Heart right ventricle (tissue), 16 donors: Measurements from ENCODE around the gene EPHA5. TPM values are rescaled to one million over a fixed set of nuclear protein-coding genes. Genes with fewer than 3 reads are reported as not detected.

Source experiments
- ATAC-seq, 8 donors: fragments of 200-7000 bp; cut with Tn5 transposase; one replicate each; pipeline ENCODE4 v1.9.1; 2020; ENCODE audit warnings: mild to moderate bottlenecking in 8 of 8, moderate library complexity in 8 of 8, moderate number of reproducible peaks in 1 of 8
- DNase-seq, 2 donors: peaks; one replicate each; pipeline ENCODE4 v3.0.0-alpha.2; 2020
- H3K27ac ChIP-seq, 10 donors: fragments of 200-600 bp; sonication (generic) in 2 of 10; one replicate each; pipeline versions ENCODE4 v1.5.0 to v1.8.0; 2020 to 2022; ENCODE audit warnings: mild to moderate bottlenecking in 3 of 10
- H3K27me3 ChIP-seq, 7 donors: fragments of 200-600 bp; one replicate each; pipeline ENCODE4 v1.8.0; 2021 to 2022; ENCODE audit warnings: mild to moderate bottlenecking in 2 of 7
- H3K36me3 ChIP-seq, 9 donors: fragments of 200-600 bp; sonication (generic) in 1 of 9; one replicate each; pipeline versions ENCODE4 v1.5.0 to v1.8.0; 2020 to 2022; ENCODE audit warnings: mild to moderate bottlenecking in 2 of 9
- H3K4me1 ChIP-seq, 9 donors: fragments of 200-600 bp; sonication (generic) in 1 of 9; one replicate each; pipeline versions ENCODE4 v1.5.0 to v1.8.0; 2020 to 2022; ENCODE audit warnings: mild to moderate bottlenecking in 4 of 9
- H3K4me3 ChIP-seq, 10 donors: fragments of 200-600 bp; sonication (generic) in 2 of 10; one replicate each; pipeline versions ENCODE4 v1.5.0 to v1.8.0; 2020 to 2022; ENCODE audit warnings: mild to moderate bottlenecking in 7 of 10, moderate library complexity in 2 of 10
- H3K9me3 ChIP-seq, 11 donors: fragments of 200-600 bp in 10 of 11; sonication (generic) in 2 of 11; one replicate each; pipeline versions ENCODE4 v1.5.0 to v1.8.0; 2013 to 2022; ENCODE audit warnings: mild to moderate bottlenecking in 2 of 11, control low read depth in 1 of 11, moderate library complexity in 1 of 11
- CTCF ChIP-seq, 9 donors: fragments of 200-600 bp; sonication (generic) in 2 of 9; IDR thresholded peaks; one replicate each; pipeline versions ENCODE4 v1.5.0 to v1.8.0; 2021 to 2022; ENCODE audit warnings: antibody characterized with exemption in 9 of 9, mild to moderate bottlenecking in 5 of 9, moderate library complexity in 1 of 9
- WGBS, 2 donors: extraction: QIAGEN DNeasy Blood & Tissue Kit; methylation state at CpG; one replicate each; pipeline ENCODE4 v1.1.7; 2013; ENCODE audit warnings: inconsistent platforms in 1 of 2; 5-methylcytosine and 5-hydroxymethylcytosine counted together
- intact Hi-C, 10 donors: fragments of 100-400 bp; cut with DNase I; formaldehyde crosslinking; loops; one replicate each; pipeline versions ENCODE4 v1.11.1 to v1.14.2; 2022
- polyA plus RNA-seq, 2 donors: library from polyadenylated mRNA; stranded (reverse); fragments of 200-250 nt; gene quantifications; one replicate each; pipeline ENCODE4 v1.2.3, GENCODE V29; 2013
- total RNA-seq, 10 donors: library from RNA; stranded (reverse); fragmentation: NEBNext Ultra II Directional in 3 of 10; extraction: Animal tissue kit (Norgen Biotek cat#: 25700) in 3 of 10; gene quantifications; one replicate each; pipeline versions ENCODE4 v1.2.1 to v1.2.4, GENCODE V29; 2021 to 2023
- donor health status: Arrhythmogenic right ventricular cardiomyopathy.
- donor health status: ischemic (EF 13 %, LVEDD 7.1; RV severe dilation, severe dysfunction).
- donor health status: healthy with polysubstance abuse.
- donor health status: DM: no; HTN: yes; CAD: no.
- donor health status: DM: no; HTN: no; CAD: no.
- donor health status: ischemic (EF 25% LVEDD 6.9; RV normal size, moderate dysfunction).
- donor health status: ischemic (EF 25% LVEDD 5.7; RV mildly dilated, moderate dysfunction).
- donor health status: healthy.
- donor health status: DM: yes; HTN: yes; CAD: no.
- donor health status: Ischemic cardiomyopathy.
- donor health status: ischemic (EF 35%, LVEDD 5.7; RV mildly dilated, moderate dysfunction).
- donor health status: nonischemic (EF 11% LVEDD 7.7; RV severe dilation, severe dysfunction).
- donor health status: DM: yes; HTN: yes; CAD: no.
- donor health status: PGD.
- donor health status: ischemic (EF 29% LVEDD 5.4; RV normal size, mild dysfunction).
- donor health status: nonischemic (EF 23%, LVEDD 6.1; RV moderate dilation, normal function).

EPHA5 gene
- total and polyA plus RNA-seq, 12 donors, result under 0.01 to 0.37 (median 0.08) TPM; not detected in 1

- no peaks in the 10 kb centered on the region for H3K9me3 ChIP-seq
- no peak overlapping the region for H3K27ac ChIP-seq
- no peaks in the 10 kb centered on the region for H3K36me3 ChIP-seq
- H3K4me3 ChIP-seq, result no peak overlapping the region
- ATAC-seq (no peak), DNase-seq (no peak)
- TF ChIP-seq CTCF (IDR thresholded peaks at IDR 0.05), result no peak
- no peaks in the 10 kb centered on the region for H3K27me3 ChIP-seq
- no peaks in the 10 kb centered on the region for H3K4me1 ChIP-seq
- intact Hi-C loops, result no loop called here
These were observed 45.6 kb downstream of the EPHA5 start for GRCh38 chr4:65624651-65625050.

DNA sequence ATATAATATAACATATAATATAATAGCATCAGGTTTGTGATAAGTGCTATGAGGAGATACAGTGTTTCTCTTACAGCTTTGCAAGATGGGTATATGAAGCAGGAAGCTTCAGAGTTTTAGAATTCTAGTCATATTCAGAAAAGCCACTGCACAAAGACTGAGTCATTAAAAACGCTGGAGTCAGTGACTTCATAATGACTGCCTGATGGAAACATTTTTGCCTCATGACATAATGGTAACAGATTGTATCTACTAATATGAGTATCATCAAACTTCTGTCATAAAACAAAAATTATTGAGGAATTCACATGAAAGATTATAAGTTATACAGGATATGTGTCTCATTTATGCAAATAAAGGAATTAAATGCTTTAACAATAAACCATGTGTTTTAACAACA is 46.8 kb downstream of the EPHA5 start:
- WGBS, 2 donors, result 33 to 52% methylated on average over 1 of the region's 1 CpG
- no peak for TF ChIP-seq CTCF (IDR thresholded peaks at IDR 0.05)
- no peaks in the 10 kb centered on the region for H3K9me3 ChIP-seq
- no peaks in the 10 kb centered on the region for H3K4me1 ChIP-seq
- H3K36me3 ChIP-seq, result no peaks in the 10 kb centered on the region
- DNase-seq, result no peak
- intact Hi-C loops, result no loop called here
- no peak overlapping the region for H3K4me3 ChIP-seq
- no peak overlapping the region for H3K27ac ChIP-seq
- ATAC-seq, result no peak
- H3K27me3 ChIP-seq, result no peaks in the 10 kb centered on the region

GRCh38 chr4:65617416-65617815 is 52.9 kb downstream of the EPHA5 start:
- Histone ChIP-seq H3K27ac (no peak overlapping the region), H3K9me3 (peaks cover 0 to 10% (median 0%) of the 10 kb centered on the region in 11 donors), H3K4me3 (no peak overlapping the region), H3K27me3 (no peaks in the 10 kb centered on the region), H3K36me3 (no peaks in the 10 kb centered on the region), H3K4me1 (no peaks in the 10 kb centered on the region)
- intact Hi-C loops, result no loop called here
- ATAC-seq, result no peak
- TF ChIP-seq CTCF (IDR thresholded peaks at IDR 0.05), result no peak
- 46% methylated on average over 1 of the region's 1 CpG for WGBS, 2 donors
- DNase-seq, result no peak

GRCh38 chr4:65604515-65604914 is 65.8 kb downstream of the EPHA5 start:
- no peaks in the 10 kb centered on the region for H3K9me3 ChIP-seq
- intact Hi-C loops, result no loop called here
- no peak overlapping the region for H3K4me3 ChIP-seq
- no peak overlapping the region for H3K27ac ChIP-seq
- H3K36me3 ChIP-seq, result no peaks in the 10 kb centered on the region
- no peak for DNase-seq
- H3K4me1 ChIP-seq, result no peaks in the 10 kb centered on the region
- TF ChIP-seq CTCF (IDR thresholded peaks at IDR 0.05), result no peak
- ATAC-seq, result no peak
- 68 to 73% methylated on average over 1 of the region's 1 CpG for WGBS, 2 donors
- no peaks in the 10 kb centered on the region for H3K27me3 ChIP-seq

- Histone ChIP-seq H3K27ac (no peak overlapping the region), H3K27me3 (no peaks in the 10 kb centered on the region), H3K9me3 (no peaks in the 10 kb centered on the region), H3K4me1 (no peaks in the 10 kb centered on the region), H3K36me3 (no peaks in the 10 kb centered on the region), H3K4me3 (no peak overlapping the region)
- ATAC-seq, result no peak
- 65 to 76% methylated on average over 3 of the region's 3 CpGs for whole genome bisulfite sequencing, 2 donors
- no peak for TF ChIP-seq CTCF (IDR thresholded peaks at IDR 0.05)
- intact Hi-C loops, result no loop called here
- DNase-seq, result no peak
These were observed 69.6 kb downstream of the EPHA5 start for GRCh38 chr4:65600656-65601055.
